HG03060 (cell line): ENCODE measurements around the gene ZBTB34.
"Not testable (repeated sequence)": the region's sequence is repeated elsewhere in the genome, so short reads cannot be mapped to it uniquely, and the experiment has no call there.

ENCODE experiments used
- ATAC-seq: cut with Tn5 transposase; IDR thresholded peaks from one replicate; pipeline ENCODE4 v1.9.1; 2021; ENCODE audit warnings: low read depth, moderate number of reproducible peaks; ENCODE audit not compliant: unreplicated experiment

The ZBTB34 gene

GRCh38 chr9:126860077-126860756 is at the start of gene ZBTB34:
Gene ZBTB34, plus strand, starts transcription at chr9:126860639. Its CDS starts 18,761 bp downstream, at chr9:126879400.
- no peak for ATAC-seq

GRCh38 chr9:126813072-126813471 is 47.4 kb upstream of the ZBTB34 start:
- ATAC-seq, result no peak

GRCh38 chr9:126814091-126814490 is 46.3 kb upstream of the ZBTB34 start:
- ATAC-seq, result no peak

GRCh38 chr9:126817615-126818014 is 42.8 kb upstream of the ZBTB34 start:
- not testable (repeated sequence) for ATAC-seq

GRCh38 chr9:126818482-126818881 is 42.0 kb upstream of the ZBTB34 start:
- no peak for ATAC-seq

GRCh38 chr9:126819482-126819881 is 41.0 kb upstream of the ZBTB34 start:
- ATAC-seq, result no peak

- ATAC-seq, result no peak
Measured at GRCh38 chr9:126822278-126822677, 38.2 kb upstream of the ZBTB34 start.

GRCh38 chr9:126822873-126823272 is 37.6 kb upstream of the ZBTB34 start:
- no peak for ATAC-seq

GRCh38 chr9:126824052-126824451 is 36.4 kb upstream of the ZBTB34 start:
- ATAC-seq, result not testable (repeated sequence)

- ATAC-seq, result no peak
Measured at GRCh38 chr9:126827227-126827626, 33.2 kb upstream of the ZBTB34 start.

GRCh38 chr9:126829035-126829434 is 31.4 kb upstream of the ZBTB34 start:
- no peak for ATAC-seq

- ATAC-seq, result no peak
Measured at GRCh38 chr9:126830827-126831226, 29.6 kb upstream of the ZBTB34 start.

GRCh38 chr9:126832440-126832839 is 28.0 kb upstream of the ZBTB34 start:
- no peak for ATAC-seq

GRCh38 chr9:126833020-126833419 is 27.4 kb upstream of the ZBTB34 start:
- no peak for ATAC-seq

- ATAC-seq, result no peak
Measured at GRCh38 chr9:126833710-126834345, 26.6 kb upstream of the ZBTB34 start.

- ATAC-seq, result no peak
Measured at GRCh38 chr9:126834672-126835071, 25.8 kb upstream of the ZBTB34 start.

GRCh38 chr9:126836216-126836615 is 24.2 kb upstream of the ZBTB34 start:
- ATAC-seq, result no peak

GRCh38 chr9:126838055-126838811 is 22.2 kb upstream of the ZBTB34 start:
- no peak for ATAC-seq

GRCh38 chr9:126838895-126839294 is 21.5 kb upstream of the ZBTB34 start:
- ATAC-seq, result no peak

GRCh38 chr9:126839301-126839700 is 21.1 kb upstream of the ZBTB34 start:
- ATAC-seq, result no peak

- no peak for ATAC-seq
Measured at GRCh38 chr9:126842220-126842842, 18.1 kb upstream of the ZBTB34 start.
